IPS-15b (cell line): ENCODE measurements around the gene RRH.
"Not testable (repeated sequence)": the region's sequence is repeated elsewhere in the genome, so short reads cannot be mapped to it uniquely, and the experiment has no call there.

ENCODE experiments used
- H3K27me3 ChIP-seq: one replicate; pipeline ENCODE4 v1.6.1; 2013; ENCODE audit warnings: low read length; ENCODE audit not compliant: control insufficient read depth, insufficient read depth
- H3K36me3 ChIP-seq: one replicate; pipeline ENCODE4 v1.6.1; 2013; ENCODE audit warnings: low read length; ENCODE audit not compliant: control insufficient read depth, insufficient read depth
- H3K4me1 ChIP-seq: one replicate; pipeline ENCODE4 v1.6.1; 2013; ENCODE audit warnings: mild to moderate bottlenecking, low read length; ENCODE audit not compliant: control insufficient read depth, insufficient read depth
- H3K4me3 ChIP-seq: one replicate; pipeline ENCODE4 v1.5.1; 2013; ENCODE audit warnings: low read depth, low read length
- H3K9ac ChIP-seq: one replicate; pipeline ENCODE4 v1.6.1; 2013; ENCODE audit warnings: low read depth, mild to moderate bottlenecking, low read length
- H3K9me3 ChIP-seq: one replicate; pipeline ENCODE4 v1.6.1; 2013; ENCODE audit warnings: mild to moderate bottlenecking, low read length; ENCODE audit not compliant: control insufficient read depth, insufficient read depth

The RRH gene, protein sequence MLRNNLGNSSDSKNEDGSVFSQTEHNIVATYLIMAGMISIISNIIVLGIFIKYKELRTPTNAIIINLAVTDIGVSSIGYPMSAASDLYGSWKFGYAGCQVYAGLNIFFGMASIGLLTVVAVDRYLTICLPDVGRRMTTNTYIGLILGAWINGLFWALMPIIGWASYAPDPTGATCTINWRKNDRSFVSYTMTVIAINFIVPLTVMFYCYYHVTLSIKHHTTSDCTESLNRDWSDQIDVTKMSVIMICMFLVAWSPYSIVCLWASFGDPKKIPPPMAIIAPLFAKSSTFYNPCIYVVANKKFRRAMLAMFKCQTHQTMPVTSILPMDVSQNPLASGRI

DNA sequence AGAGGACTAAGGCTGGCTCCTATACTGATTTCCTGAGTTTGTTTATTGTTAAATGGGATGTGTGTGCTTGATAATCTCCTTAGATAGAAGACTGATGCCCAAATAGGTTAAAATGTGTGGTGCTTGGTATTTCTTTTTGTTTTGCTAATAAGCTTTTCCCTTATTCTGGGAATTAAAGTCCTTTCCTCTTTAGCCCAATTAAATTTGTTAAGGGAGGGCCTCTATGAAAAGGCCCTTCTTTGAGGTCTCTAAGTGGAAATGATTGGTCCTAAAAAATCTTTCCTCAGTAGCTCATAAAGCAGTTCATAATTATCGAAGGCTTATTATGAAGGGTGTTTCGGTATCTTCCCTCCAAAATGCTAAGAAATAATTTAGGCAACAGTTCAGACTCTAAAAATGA, at the start of gene RRH:
Gene RRH, plus strand, starts transcription at position 301 of the 400 bp plus-strand sequence. Its CDS starts 56 bp downstream, at position 357.
- Histone ChIP-seq H3K9me3 (no peaks in the 10 kb centered on the region), H3K9ac (no peak within 1 kb of the TSS), H3K4me3 (no peak within 1 kb of the TSS), H3K36me3 (peaks cover 3% of the 10 kb centered on the region), H3K27me3 (no peaks in the 10 kb centered on the region), H3K4me1 (no peaks in the 10 kb centered on the region)

DNA sequence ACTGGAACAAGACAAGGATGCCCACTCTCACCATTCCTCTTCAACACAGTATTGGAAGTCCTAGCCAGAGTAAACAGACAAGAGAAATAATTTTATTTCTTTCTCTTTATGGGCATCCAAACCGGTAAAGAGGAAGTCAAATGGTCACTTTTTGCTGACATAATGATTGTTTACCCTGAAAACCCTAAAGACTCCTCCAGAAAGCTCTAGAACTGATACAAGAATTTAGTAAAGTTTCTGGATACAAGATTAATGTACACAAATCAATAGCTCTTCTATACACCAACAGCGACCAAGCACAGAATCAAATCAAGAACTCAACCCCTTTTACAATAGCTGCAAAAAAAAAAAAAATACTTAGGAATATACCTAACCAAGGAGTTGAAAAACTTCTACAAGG, 45.7 kb upstream of the RRH start:
- H3K4me3 ChIP-seq, H3K27me3 ChIP-seq, H3K9me3 ChIP-seq, H3K9ac ChIP-seq, H3K36me3 ChIP-seq, H3K4me1 ChIP-seq: not testable (repeated sequence)

DNA sequence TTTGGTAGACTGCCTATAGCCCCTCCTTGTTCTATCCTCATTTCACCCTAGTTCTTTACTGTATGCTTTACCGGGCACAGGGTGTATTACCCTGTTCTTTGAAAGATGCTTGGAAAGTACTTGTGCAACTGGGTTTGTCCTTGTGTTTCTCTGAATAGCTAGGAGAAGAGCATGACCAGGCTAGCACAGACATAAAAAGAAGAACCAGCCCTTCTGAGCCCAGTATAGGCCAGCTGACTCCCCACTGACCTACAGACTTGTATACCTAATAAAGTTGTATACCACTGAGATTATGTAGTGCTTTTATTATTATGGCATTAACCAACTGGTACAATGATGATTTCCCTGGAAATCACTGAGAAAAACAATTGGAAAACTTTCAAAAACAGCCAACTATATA, 40.9 kb upstream of the RRH start:
- Histone ChIP-seq H3K36me3 (no peaks in the 10 kb centered on the region), H3K9me3 (no peaks in the 10 kb centered on the region), H3K4me1 (no peaks in the 10 kb centered on the region), H3K4me3 (no peak overlapping the region), H3K27me3 (no peaks in the 10 kb centered on the region), H3K9ac (no peak overlapping the region)

DNA sequence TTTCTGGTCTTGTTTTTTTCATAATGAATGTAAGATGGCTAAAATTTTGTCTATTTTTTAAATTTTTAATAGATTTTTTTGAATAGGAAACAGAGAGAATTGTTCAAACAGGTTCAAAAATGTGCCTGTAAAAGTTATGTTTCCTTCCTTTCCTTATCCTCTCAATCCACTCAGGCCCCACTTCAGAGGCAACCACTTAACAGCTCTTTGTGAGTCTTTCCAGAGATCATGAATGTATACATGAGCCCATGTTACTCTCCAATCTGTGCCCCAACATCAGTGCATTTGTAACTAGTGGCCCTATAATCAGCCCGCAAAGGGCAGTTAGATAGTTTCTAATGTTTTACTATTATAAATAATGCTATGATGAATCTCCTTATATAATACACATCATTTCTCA, 40.0 kb upstream of the RRH start:
- no peaks in the 10 kb centered on the region for H3K9me3 ChIP-seq
- no peak overlapping the region for H3K9ac ChIP-seq
- H3K27me3 ChIP-seq = no peaks in the 10 kb centered on the region
- H3K4me1 ChIP-seq = no peaks in the 10 kb centered on the region
- H3K36me3 ChIP-seq = no peaks in the 10 kb centered on the region
- no peak overlapping the region for H3K4me3 ChIP-seq

DNA sequence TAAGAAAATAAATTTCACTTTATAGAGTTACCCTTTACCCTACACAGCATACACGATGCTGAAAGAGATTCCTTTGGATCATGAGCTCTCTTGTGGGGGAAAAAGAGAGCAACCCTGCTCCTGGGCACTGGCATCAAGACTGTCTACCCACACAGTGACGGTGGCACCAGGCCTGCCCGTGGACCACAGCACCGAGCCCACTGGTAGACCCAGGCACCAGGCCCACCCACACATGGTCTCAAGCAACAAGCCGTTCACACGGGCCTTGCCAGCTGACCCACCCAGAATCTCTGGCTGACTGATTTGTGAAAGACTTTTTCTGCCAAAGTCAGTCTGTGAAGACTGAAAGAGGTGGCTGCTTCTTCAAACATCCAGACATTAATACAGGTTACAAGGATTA, 32.7 kb upstream of the RRH start:
- Histone ChIP-seq H3K4me1 (no peaks in the 10 kb centered on the region), H3K9ac (no peak overlapping the region), H3K4me3 (no peak overlapping the region), H3K36me3 (no peaks in the 10 kb centered on the region), H3K9me3 (no peaks in the 10 kb centered on the region), H3K27me3 (no peaks in the 10 kb centered on the region)

DNA sequence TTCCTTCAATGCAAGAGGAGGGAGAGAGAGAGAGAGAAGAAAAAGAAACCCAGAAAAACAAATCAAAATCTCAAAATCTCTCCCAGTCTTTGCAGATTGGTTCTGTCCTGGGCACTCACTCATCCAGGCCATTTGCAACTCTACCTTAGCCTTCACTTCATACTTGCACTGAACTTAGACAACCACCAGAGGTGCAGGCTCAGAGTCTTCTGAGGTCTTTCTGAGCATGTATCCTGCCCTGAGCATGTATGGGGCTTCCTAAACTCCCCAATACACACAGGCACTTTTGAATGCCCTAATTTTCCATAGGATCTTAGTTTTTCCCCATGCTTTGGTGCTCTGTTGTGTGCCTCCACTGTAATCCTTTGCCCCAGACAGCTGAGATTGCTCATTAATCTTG, 28.9 kb upstream of the RRH start:
- H3K9ac ChIP-seq = no peak overlapping the region
- no peaks in the 10 kb centered on the region for H3K27me3 ChIP-seq
- H3K9me3 ChIP-seq = no peaks in the 10 kb centered on the region
- H3K4me3 ChIP-seq = no peak overlapping the region
- H3K36me3 ChIP-seq = no peaks in the 10 kb centered on the region
- H3K4me1 ChIP-seq = no peaks in the 10 kb centered on the region

DNA sequence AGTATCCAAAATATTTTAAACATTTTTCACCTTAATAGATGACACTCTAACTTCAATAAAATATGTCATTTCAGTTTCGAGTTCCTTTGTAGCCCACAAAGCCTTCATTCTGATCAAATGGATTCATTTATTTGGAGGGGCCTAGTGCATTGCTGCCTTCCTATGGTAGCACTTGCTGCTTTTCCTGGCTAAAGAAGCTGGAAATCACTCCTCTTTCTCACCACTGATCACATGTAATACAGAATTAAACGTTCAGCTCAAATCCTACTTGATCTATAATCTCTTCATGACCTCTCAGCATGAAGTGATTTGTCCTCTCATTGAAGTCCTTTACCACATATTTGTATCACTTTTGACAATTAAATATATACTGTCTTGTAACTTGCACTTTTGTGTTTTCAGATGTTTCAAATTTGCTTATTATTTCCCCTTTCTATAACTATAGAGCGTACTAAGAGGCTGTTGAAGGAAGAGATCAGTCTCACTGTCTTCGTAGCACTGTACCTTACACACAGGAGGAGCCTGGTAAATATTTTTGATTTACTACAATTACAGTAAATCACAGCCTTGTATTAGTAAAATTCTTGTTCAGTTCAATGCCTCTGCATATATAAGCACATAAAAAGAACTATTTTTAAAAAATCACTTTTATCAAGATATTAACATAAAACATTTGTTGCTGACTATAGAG, 26.5 kb upstream of the RRH start:
- Histone ChIP-seq H3K36me3 (no peaks in the 10 kb centered on the region), H3K9ac (no peak overlapping the region), H3K9me3 (no peaks in the 10 kb centered on the region), H3K4me3 (no peak overlapping the region), H3K27me3 (no peaks in the 10 kb centered on the region), H3K4me1 (no peaks in the 10 kb centered on the region)

DNA sequence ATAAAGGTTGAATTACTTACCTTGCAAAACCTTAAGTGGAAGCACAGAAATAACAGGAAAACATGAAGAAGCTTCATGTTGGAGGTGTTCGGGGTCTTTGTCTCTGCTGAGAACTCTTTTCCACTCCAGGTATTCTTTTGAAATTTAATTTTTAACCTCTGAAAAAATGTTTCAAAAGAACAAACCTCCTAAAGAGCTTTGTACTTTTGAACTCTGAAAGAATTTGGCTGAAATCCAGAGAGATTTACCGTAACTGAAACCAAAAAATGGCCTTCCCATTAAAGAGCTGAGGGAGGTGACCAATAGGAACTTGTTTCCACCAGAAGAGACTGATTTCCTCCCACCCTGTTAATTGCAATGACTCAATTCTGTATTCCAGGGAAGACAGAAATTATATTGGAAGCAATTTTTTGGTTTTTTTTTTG, 25.9 kb upstream of the RRH start, which contains the start of gene CFI:
Gene CFI, minus strand, starts transcription at position 105 of the 425 bp plus-strand sequence. Its CDS starts 28 bp downstream, at position 77.
- H3K27me3 ChIP-seq = no peaks in the 10 kb centered on the region

DNA sequence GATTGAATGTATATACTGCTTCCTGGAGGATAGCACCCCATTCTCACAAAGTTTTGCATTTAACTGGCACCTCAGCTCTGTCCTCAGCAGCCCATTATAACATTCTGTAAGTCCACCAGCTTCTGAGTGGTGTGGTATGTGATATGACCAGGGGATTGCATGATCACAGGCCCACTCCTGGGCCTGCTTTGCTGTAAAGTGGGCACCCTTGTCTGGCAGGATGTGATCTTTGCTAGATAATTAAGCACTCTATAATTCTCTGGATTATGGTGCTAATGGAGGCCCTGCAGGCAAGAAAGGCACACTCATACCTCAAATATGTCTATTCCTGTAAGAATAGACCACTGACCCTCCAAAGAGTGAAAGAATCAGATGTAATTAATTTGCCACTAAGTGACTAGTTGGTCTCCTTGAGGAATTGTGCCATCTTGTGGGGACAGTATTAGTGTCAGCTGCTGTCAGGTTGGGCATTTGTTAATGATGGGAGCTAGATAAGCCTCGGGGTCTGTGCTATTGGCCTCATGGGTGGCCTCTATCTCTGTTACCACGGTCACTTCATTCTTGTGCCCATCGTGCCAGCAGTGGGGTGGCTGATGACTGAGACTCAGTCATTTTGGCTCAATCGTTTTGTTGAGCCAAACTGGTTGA, 23.7 kb upstream of the RRH start:
- no peaks in the 10 kb centered on the region for H3K4me1 ChIP-seq
- no peaks in the 10 kb centered on the region for H3K9me3 ChIP-seq
- no peaks in the 10 kb centered on the region for H3K36me3 ChIP-seq
- H3K27me3 ChIP-seq = no peaks in the 10 kb centered on the region
- no peak overlapping the region for H3K9ac ChIP-seq
- H3K4me3 ChIP-seq = no peak overlapping the region

More for the DNA sequence above, 25.9 kb upstream of the RRH start, which contains the start of gene CFI:
- Histone ChIP-seq H3K4me3 (no peak within 1 kb of the TSS), H3K9ac (no peak within 1 kb of the TSS), H3K4me1 (no peaks in the 10 kb centered on the region), H3K9me3 (no peaks in the 10 kb centered on the region), H3K36me3 (no peaks in the 10 kb centered on the region)

DNA sequence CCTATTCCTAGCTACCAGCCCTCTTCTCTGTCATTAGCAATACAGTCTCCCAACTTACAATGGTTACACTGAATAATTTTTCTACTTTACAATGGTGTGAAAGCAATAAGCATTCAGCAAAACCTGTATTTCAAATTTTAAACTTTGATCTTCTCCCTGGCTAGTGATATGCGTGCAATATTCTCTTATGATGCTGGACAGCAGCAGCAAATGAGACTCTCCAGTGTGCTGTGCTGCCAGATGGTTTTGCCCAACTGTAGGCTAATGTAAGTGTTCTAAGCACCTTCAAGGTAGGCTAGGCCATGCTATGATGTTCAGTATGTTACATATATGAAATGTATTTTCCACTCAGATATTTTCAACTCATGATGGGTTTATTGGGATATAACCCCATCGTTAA, 18.1 kb upstream of the RRH start:
- Histone ChIP-seq H3K4me3 (no peak overlapping the region), H3K9ac (no peak overlapping the region), H3K36me3 (no peaks in the 10 kb centered on the region), H3K27me3 (no peaks in the 10 kb centered on the region), H3K4me1 (peaks cover 6% of the 10 kb centered on the region), H3K9me3 (no peaks in the 10 kb centered on the region)

DNA sequence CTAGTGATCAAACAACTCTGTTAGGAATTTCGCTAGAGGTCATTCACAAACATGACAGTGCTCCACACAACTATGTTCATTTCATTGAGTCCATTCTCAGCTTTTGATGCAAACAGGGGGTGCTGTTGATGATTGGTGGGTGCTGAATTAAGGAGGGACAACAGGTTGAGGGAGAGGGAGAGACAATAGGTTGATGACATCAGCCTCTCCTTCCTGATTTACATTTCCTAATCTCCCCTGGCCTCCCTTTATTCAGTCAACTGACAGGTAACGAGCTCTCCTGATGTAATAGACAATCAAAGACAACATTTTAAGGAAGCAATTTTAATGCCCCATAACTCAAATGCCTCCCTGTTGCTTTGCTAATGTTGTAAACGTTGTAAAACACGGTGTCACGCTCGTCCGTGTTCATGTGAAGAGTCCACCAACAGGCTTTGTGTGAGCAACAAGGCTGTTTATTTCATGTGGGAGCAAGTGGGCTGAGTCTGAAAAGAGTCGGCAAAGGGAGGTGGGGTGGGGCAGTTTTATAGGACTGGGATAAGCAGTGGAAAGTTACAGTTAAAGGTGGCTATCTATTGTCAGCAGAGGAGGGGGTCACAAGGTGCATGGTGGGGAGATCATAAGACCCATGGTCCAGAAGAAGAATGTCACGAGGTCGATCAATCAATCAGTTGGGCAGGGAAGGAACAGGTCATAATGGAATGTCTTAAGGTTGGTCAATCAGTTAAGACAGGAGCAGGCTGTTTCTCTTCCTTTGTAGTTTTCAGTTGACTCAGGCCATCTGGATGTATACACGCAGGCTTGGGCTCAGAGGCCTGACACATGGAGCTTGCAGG, 17.0 kb upstream of the RRH start:
- Histone ChIP-seq H3K27me3 (no peaks in the 10 kb centered on the region), H3K9ac (no peak overlapping the region), H3K4me1 (peaks cover 6% of the 10 kb centered on the region), H3K9me3 (no peaks in the 10 kb centered on the region), H3K36me3 (no peaks in the 10 kb centered on the region), H3K4me3 (no peak overlapping the region)
